ENCODE results near the gene STON1. TPM values are rescaled to one million over a fixed set of nuclear protein-coding genes. Genes with fewer than 3 reads are reported as not detected.
"Not testable (repeated sequence)": the region's sequence is repeated elsewhere in the genome, so short reads cannot be mapped to it uniquely, and the experiment has no call there.

Gene STON1
- total RNA-seq, 3 donors from 2014 or later, result 5.5 to 118 (median 6.0) TPM

DNA sequence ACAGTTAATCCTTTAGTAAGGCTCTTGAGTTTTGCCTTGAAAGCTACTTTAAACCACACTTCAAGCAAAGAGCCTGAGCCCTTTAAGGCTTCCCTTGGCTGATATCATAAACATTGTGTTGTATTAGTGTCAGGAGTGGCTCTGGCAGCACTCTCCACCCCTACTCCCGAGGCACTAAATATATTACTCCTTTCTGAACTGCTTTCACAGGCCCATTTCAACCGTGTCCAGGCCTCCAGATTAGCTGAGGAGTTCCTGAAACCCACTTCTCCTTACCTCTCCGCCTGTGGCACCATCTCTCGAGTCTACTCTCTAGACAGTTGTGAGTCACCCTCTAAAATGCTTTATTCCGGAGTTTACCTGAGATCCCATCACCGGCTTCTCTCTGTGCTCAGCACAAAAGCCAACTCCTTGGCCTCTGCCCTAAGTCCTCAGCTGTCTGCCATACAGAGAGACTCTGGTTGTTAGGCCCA is 14.4 kb upstream of the STON1 start:
- intact Hi-C loops (cut with DNase I, micrococcal nuclease), result no loop called here
- DNase-seq, result no peak
- Histone ChIP-seq H3K36me3 (ENCODE audit: low read depth) (no peaks in the 10 kb centered on the region), H3K4me3 (no peak overlapping the region), H3K9me3 (no peaks in the 10 kb centered on the region), H3K4me1 (ENCODE audit: low read depth) (no peaks in the 10 kb centered on the region)
- no peak for ATAC-seq
- TF ChIP-seq, protein P1, sequence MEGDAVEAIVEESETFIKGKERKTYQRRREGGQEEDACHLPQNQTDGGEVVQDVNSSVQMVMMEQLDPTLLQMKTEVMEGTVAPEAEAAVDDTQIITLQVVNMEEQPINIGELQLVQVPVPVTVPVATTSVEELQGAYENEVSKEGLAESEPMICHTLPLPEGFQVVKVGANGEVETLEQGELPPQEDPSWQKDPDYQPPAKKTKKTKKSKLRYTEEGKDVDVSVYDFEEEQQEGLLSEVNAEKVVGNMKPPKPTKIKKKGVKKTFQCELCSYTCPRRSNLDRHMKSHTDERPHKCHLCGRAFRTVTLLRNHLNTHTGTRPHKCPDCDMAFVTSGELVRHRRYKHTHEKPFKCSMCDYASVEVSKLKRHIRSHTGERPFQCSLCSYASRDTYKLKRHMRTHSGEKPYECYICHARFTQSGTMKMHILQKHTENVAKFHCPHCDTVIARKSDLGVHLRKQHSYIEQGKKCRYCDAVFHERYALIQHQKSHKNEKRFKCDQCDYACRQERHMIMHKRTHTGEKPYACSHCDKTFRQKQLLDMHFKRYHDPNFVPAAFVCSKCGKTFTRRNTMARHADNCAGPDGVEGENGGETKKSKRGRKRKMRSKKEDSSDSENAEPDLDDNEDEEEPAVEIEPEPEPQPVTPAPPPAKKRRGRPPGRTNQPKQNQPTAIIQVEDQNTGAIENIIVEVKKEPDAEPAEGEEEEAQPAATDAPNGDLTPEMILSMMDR (IDR thresholded peaks at IDR 0.05), result no peak

DNA sequence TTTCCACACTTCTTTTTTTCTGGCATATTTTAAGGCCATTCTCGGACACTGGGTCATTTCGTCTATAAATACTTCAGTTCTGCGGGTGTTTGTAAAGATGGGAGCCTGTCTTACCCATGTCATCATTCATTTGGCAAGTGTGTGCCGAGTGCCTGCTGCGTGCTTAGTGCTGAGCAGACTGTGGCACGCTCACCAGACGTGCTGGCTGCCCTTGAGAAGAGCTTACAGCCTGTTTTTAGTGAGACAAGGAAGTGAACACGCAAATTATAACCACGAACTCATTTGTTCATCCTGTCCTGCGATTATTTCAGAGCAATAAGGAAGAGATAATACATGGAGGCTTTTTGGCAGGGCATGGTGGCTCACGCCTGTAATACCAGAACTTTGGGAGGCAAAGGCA is 10.4 kb upstream of the STON1 start:
- ATAC-seq (peak; percentile 65), DNase-seq (no peak)
- Histone ChIP-seq H3K4me3 (no peak overlapping the region), H3K4me1 (ENCODE audit: low read depth) (no peaks in the 10 kb centered on the region), H3K9me3 (no peaks in the 10 kb centered on the region), H3K36me3 (ENCODE audit: low read depth) (no peaks in the 10 kb centered on the region)
- intact Hi-C loops (cut with DNase I, micrococcal nuclease), result no loop called here
- TF ChIP-seq, protein P1 (IDR thresholded peaks at IDR 0.05), result no peak

- not testable (repeated sequence) for H3K36me3 ChIP-seq (ENCODE audit: low read depth); ATAC-seq; DNase-seq; H3K4me1 ChIP-seq (ENCODE audit: low read depth); H3K9me3 ChIP-seq; H3K4me3 ChIP-seq
- intact Hi-C loops (cut with DNase I, micrococcal nuclease), result loop anchor here in 1 of 2 donors (5.0 kb wide), 1 partner anchor 42 kb away; no protein-coding TSS in a partner anchor
Observed at GRCh38 chr2:48524756-48525155, 5.2 kb upstream of the STON1 start.

- TF ChIP-seq, protein P1 (IDR thresholded peaks at IDR 0.05), result no peak
- no peaks in the 10 kb centered on the region for H3K36me3 ChIP-seq (ENCODE audit: low read depth)
- intact Hi-C loops (cut with DNase I, micrococcal nuclease), result loop anchor here in 1 of 2 donors (5.0 kb wide), 1 partner anchor 43 kb away; no protein-coding TSS in a partner anchor
- no peaks in the 10 kb centered on the region for H3K9me3 ChIP-seq
- DNase-seq, result no peak
- no peak overlapping the region for H3K4me3 ChIP-seq
- H3K4me1 ChIP-seq (ENCODE audit: low read depth), result peaks cover under 1% of the 10 kb centered on the region
- no peak for ATAC-seq
Observed at GRCh38 chr2:48525269-48525943, 4.5 kb upstream of the STON1 start.

- TF ChIP-seq, protein P1 (IDR thresholded peaks at IDR 0.05), result no peak
- Histone ChIP-seq H3K4me3 (no peak overlapping the region), H3K4me1 (ENCODE audit: low read depth) (peaks cover 7% of the 10 kb centered on the region), H3K9me3 (no peaks in the 10 kb centered on the region), H3K36me3 (ENCODE audit: low read depth) (no peaks in the 10 kb centered on the region)
- no peak for ATAC-seq
- intact Hi-C loops (cut with DNase I, micrococcal nuclease), result loop anchor here in 1 of 2 donors (5.0 kb wide), 1 partner anchor 45 kb away; no protein-coding TSS in a partner anchor
- no peak for DNase-seq
Observed at GRCh38 chr2:48527226-48527885, 2.6 kb upstream of the STON1 start.

DNA sequence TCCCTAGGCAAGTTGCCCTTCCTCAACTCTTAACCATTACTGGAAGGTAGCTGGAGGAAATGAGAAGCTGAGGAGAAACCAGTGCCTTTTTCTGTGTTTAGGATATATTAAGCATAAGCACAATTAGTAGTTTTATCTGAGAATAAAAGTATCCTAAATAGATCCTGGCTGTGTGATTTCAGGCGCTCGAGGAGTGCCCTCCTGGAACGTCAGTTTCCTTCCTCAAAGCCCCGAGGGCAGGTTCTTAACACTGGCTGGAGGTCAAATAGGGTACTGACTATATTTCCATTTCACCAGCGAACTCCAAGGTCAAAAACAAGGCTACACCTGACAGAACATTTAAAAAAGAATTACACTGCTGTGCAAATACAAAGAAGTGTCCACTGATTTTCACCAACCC is 1.5 kb upstream of the STON1 start:
- H3K4me3 ChIP-seq, result no peak overlapping the region

More for the DNA sequence above, 1.5 kb upstream of the STON1 start:
- DNase-seq (no peak), ATAC-seq (no peak)
- Histone ChIP-seq H3K36me3 (ENCODE audit: low read depth) (no peaks in the 10 kb centered on the region), H3K4me1 (ENCODE audit: low read depth) (peaks cover 7% of the 10 kb centered on the region), H3K9me3 (no peaks in the 10 kb centered on the region)
- intact Hi-C loops (cut with DNase I, micrococcal nuclease), result loop anchor here in 1 of 2 donors (5.0 kb wide), 1 partner anchor 46 kb away; no protein-coding TSS in a partner anchor
- TF ChIP-seq, protein P1 (IDR thresholded peaks at IDR 0.05), result no peak
